ENCODE data around the gene FANCI. TPM values are rescaled to one million over a fixed set of nuclear protein-coding genes. Genes with fewer than 3 reads are reported as not detected.

Gene FANCI
- total and polyA plus RNA-seq, 2 of the 13 experiments (the other 11 are each of a cell fraction or from before 2014, with no cell fraction given), result 15.7 to 68.8 TPM

GRCh38 chr15:89365462-89366065, 121.8 kb downstream of the FANCI start:
- ChIA-PET CTCF (ENCODE audit: low intra/inter-chr PET ratio, low total read pairs) (no interaction called here), POLR2A (no interaction called here)
- no peaks in the 10 kb centered on the region for H3K9me3 ChIP-seq (ENCODE audit: low read length)
- H3K4me1 ChIP-seq (ENCODE audit: insufficient read depth, low read length), result no peaks in the 10 kb centered on the region
- no peak overlapping the region for H3K4me2 ChIP-seq (ENCODE audit: low read depth, low read length)
- intact Hi-C loops (cut with micrococcal nuclease; ENCODE audit: unreplicated experiment) (no loop called here), in situ Hi-C loops (cut with HindIII; ENCODE audit: extremely low pct_ligation_motif_present, low pct_unique_long_range_greater_than_20kb) (no loop called here)
- H2AFZ ChIP-seq (ENCODE audit: low read length), result no peak overlapping the region
- TF ChIP-seq ZBED4 (CRISPR knock-in tag; IDR thresholded peaks at IDR 0.05; ENCODE audit: borderline replicate concordance) (no peak), ETS1 (CRISPR knock-in tag; IDR thresholded peaks at IDR 0.05) (no peak), ZBTB34 (CRISPR knock-in tag; IDR thresholded peaks at IDR 0.05) (no peak), TSC22D2 (CRISPR knock-in tag; IDR thresholded peaks at IDR 0.05; ENCODE audit: borderline replicate concordance) (no peak), SMARCE1 (IDR thresholded peaks at IDR 0.05; ENCODE audit: borderline replicate concordance) (no peak), HNF4G (IDR thresholded peaks at IDR 0.05; ENCODE audit: borderline replicate concordance, low read depth, low read length) (no peak), HNF4G (CRISPR knock-in tag; IDR thresholded peaks at IDR 0.05; ENCODE audit: borderline replicate concordance, low read depth) (no peak), HNRNPUL1 (IDR thresholded peaks at IDR 0.05; ENCODE audit: low read depth, low read length) (no peak), GABPA (IDR thresholded peaks at IDR 0.05; ENCODE audit: low read depth, low read length) (no peak), GABPA (CRISPR knock-in tag; IDR thresholded peaks at IDR 0.05; ENCODE audit: low read depth) (no peak), ZKSCAN8 (CRISPR knock-in tag; IDR thresholded peaks at IDR 0.05; ENCODE audit: borderline replicate concordance) (no peak)
- H3K79me2 ChIP-seq (ENCODE audit: insufficient read depth, low read length), result no peaks in the 10 kb centered on the region
- H3K36me3 ChIP-seq (replicated peaks in 1 of 2; ENCODE audit: control insufficient read depth in 1 of 2, insufficient read depth in 2 of 2, low read length in 2 of 2), result no peaks in the 10 kb centered on the region
- H4K20me1 ChIP-seq (ENCODE audit: insufficient read depth, low read length), result peaks cover 9% of the 10 kb centered on the region
- FAIRE-seq (no peak), DNase-seq (ENCODE audit: low spot score) (no peak), ATAC-seq (no peak)
- no TSS peak for BruUV-seq (replicated peaks)
- H3K27me3 ChIP-seq (ENCODE audit: control insufficient read depth in 1 of 2, insufficient read depth in 2 of 2, low read length in 2 of 2), result peaks cover 15 to 96% of the 10 kb centered on the region in 2 experiments
- H3K9ac ChIP-seq (ENCODE audit: insufficient read depth, low read depth, low read length), result no peak overlapping the region
- 14% methylated on average over 18 of the region's 22 CpGs for WGBS (ENCODE audit: low lambda C conversion rate)
- H3K27ac ChIP-seq (ENCODE audit: extremely low read length, insufficient read depth, low read length), result no peak overlapping the region
- no peak overlapping the region for H3K4me3 ChIP-seq (replicated peaks in 1 of 3; ENCODE audit: insufficient read depth in 1 of 3, low read depth in 2 of 3, low read length in 3 of 3)

Data from HepG2 (cell line).